Measurements from ENCODE around the gene CKMT2. TPM values are rescaled to one million over a fixed set of nuclear protein-coding genes. Genes with fewer than 3 reads are reported as not detected.

The CKMT2 gene
- total RNA-seq, 1 experiment from 2014 or later, result 1.8 TPM

- CTCF ChIA-PET, result no interaction called here
- H3K36me3 Mint-ChIP-seq, result peaks cover 3% of the 10 kb centered on the region; the same call in 1 of the 2 replicates
- peaks cover 29% of the 10 kb centered on the region for H3K4me1 Mint-ChIP-seq
- no peaks in the 10 kb centered on the region for H3K27me3 Mint-ChIP-seq (ENCODE audit: low read depth)
- H3K4me3 Mint-ChIP-seq, result no peak overlapping the region
- DNase-seq (ENCODE audit: low spot score) (no peak), ATAC-seq (no peak)
- H3K27ac Mint-ChIP-seq, result peak overlapping the region; percentile 1; the same call in 1 of the 2 replicates
- TF ChIP-seq NFATC4 (CRISPR knock-in tag; IDR thresholded peaks at IDR 0.05), result no peak
- TF ChIP-seq ZSCAN18 (CRISPR knock-in tag; IDR thresholded peaks at IDR 0.05), result no peak
- no peak for TF ChIP-seq ZNF232 (CRISPR knock-in tag; IDR thresholded peaks at IDR 0.05)
- TF ChIP-seq MAX (CRISPR knock-in tag; IDR thresholded peaks at IDR 0.05), result no peak
- no peak for TF ChIP-seq ZNF512 (CRISPR knock-in tag; IDR thresholded peaks at IDR 0.05; ENCODE audit: borderline replicate concordance)
- no peak for TF ChIP-seq TEAD4 (CRISPR knock-in tag; IDR thresholded peaks at IDR 0.05)
- TF ChIP-seq ATF2 (CRISPR knock-in tag; IDR thresholded peaks at IDR 0.05; ENCODE audit: borderline replicate concordance, low read depth), result no peak
- TF ChIP-seq RORB (CRISPR knock-in tag; IDR thresholded peaks at IDR 0.05), result no peak
- no peak for TF ChIP-seq CBFB (CRISPR knock-in tag; IDR thresholded peaks at IDR 0.05; ENCODE audit: low read depth)
- no peak for TF ChIP-seq FOXP4 (CRISPR knock-in tag; IDR thresholded peaks at IDR 0.05)
- TF ChIP-seq TEAD1 (CRISPR knock-in tag; IDR thresholded peaks at IDR 0.05), result no peak
- no peak for TF ChIP-seq ZNF396 (CRISPR knock-in tag; IDR thresholded peaks at IDR 0.05; ENCODE audit: borderline replicate concordance)
- no peak for TF ChIP-seq NR2C2 (CRISPR knock-in tag; IDR thresholded peaks at IDR 0.05)
- TF ChIP-seq PRRX2 (CRISPR knock-in tag; IDR thresholded peaks at IDR 0.05), result no peak
- no peak for TF ChIP-seq FOXP1 (CRISPR knock-in tag; IDR thresholded peaks at IDR 0.05; ENCODE audit: borderline replicate concordance)
- no peak for TF ChIP-seq MXD4 (CRISPR knock-in tag; IDR thresholded peaks at IDR 0.05; ENCODE audit: borderline replicate concordance)
- TF ChIP-seq ZNF532 (CRISPR knock-in tag; IDR thresholded peaks at IDR 0.05; ENCODE audit: borderline replicate concordance), result no peak
- no peak for TF ChIP-seq ZNF219 (CRISPR knock-in tag; IDR thresholded peaks at IDR 0.05; ENCODE audit: borderline replicate concordance)
- TF ChIP-seq E2F5 (CRISPR knock-in tag; IDR thresholded peaks at IDR 0.05), result no peak
- no peak for TF ChIP-seq SP1 (CRISPR knock-in tag; conservative IDR thresholded peaks at IDR 0.05)
- POLR2A ChIA-PET, result no interaction called here
- no peaks in the 10 kb centered on the region for H3K9me3 Mint-ChIP-seq
These were observed 13.6 kb downstream of the CKMT2 start for GRCh38 chr5:81246697-81247096.

Data from WTC11 (cell line).